ENCODE results near the gene ITIH1.

- no peak for TF ChIP-seq POLR2AphosphoS5 (IDR thresholded peaks at IDR 0.05; ENCODE audit: low read depth, low read length)
- TF ChIP-seq POLR2A (IDR thresholded peaks at IDR 0.05; ENCODE audit: low read depth, low read length): no peak
- TF ChIP-seq PAX5 (IDR thresholded peaks at IDR 0.05; ENCODE audit: insufficient read depth, low read length, severe bottlenecking): no peak
- TF ChIP-seq TAF1 (IDR thresholded peaks at IDR 0.05; ENCODE audit: low read depth, low read length): no peak
- TF ChIP-seq SPI1 (IDR thresholded peaks at IDR 0.05; ENCODE audit: low read depth, low read length): no peak
Observed at GRCh38 chr3:52787672-52788625, 10.6 kb downstream of the ITIH1 start.
